HG02970 (cell line): Measurements from ENCODE around the gene ITGA2B.

Experiments used
- ATAC-seq: cut with Tn5 transposase; IDR thresholded peaks from one replicate; pipeline ENCODE4 v1.9.1; 2021; ENCODE audit warnings: mild to moderate bottlenecking, moderate library complexity, moderate number of reproducible peaks; ENCODE audit not compliant: unreplicated experiment, low FRiP score

Gene ITGA2B

DNA sequence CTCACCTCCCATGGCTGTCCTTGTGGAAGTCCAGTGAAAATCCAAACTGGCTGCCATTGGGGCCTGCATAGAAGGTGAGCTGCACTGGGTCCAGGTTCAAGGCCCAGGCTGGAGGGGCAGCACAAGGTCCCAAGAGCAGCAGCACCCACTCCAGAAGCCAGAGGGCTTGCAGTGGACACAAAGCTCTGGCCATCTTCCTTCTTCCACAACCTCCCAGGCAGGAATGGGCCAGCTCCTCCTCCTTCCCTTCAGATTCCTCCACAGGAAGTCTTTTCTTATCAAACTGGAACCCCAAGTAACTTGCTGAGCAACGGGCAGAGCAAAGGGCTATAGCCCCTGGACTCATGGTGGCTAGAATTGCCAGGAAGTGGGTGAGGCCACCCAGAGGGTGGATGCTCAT is at the start of gene ITGA2B:
Gene ITGA2B, minus strand, starts transcription at position 369 of the 400 bp plus-strand sequence. Its CDS starts 176 bp downstream, at position 193.
- no peak for ATAC-seq

DNA sequence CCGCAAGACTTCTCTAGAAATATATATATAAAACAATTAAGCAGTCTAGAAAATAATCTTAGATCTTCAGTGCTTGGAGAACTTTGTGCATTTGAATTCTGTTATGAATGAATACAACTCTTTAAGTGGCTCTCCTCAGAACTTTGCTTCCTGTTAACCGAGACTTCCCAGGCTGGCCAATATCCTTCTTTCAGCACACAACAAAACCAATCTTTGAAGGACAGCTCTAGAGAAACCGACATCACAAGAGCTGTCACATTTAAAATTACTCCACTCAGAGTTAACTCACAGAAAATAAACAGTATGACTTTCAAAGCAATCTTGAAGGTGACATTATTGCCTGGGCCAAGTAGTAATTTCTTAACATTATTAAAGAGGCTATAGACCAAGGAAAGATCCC is 49.7 kb upstream of the ITGA2B start:
- no peak for ATAC-seq

DNA sequence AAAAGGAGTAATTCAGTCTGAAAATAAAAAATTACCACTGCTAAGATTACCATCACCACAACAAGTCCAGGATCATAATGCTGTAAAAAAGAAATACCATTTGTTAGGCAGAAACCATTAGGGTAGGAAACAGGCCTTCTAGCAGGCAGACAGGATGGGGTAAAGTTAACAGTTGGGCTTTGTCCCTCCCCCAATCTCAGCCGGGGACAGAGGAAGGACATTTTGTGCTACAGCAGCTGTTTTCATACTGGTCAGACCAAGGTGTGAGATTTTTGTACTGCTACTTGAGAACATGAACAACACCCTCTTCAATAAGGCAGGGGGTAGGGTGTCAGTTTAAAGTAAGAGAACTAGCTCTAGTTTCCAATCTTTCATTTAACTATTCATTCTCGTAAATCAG is 49.2 kb upstream of the ITGA2B start:
- no peak for ATAC-seq

DNA sequence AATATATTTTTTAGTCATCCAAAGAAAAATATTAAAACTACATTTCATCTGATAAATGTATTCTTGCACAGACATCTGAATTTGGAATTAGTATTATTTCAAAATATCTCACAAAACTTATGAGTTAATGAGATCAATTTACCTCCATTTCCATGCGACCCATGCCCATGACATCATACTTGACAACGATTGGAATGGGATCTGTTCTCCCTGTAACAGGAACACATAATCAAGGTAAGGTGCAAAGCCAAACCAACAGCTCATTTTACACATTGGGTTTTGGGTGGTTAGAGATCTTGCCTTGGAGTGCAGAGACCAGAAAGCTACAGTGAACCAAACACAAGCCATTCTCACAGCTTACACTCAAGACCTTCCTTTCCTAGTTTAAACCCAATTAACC is 46.9 kb upstream of the ITGA2B start:
- ATAC-seq = no peak

DNA sequence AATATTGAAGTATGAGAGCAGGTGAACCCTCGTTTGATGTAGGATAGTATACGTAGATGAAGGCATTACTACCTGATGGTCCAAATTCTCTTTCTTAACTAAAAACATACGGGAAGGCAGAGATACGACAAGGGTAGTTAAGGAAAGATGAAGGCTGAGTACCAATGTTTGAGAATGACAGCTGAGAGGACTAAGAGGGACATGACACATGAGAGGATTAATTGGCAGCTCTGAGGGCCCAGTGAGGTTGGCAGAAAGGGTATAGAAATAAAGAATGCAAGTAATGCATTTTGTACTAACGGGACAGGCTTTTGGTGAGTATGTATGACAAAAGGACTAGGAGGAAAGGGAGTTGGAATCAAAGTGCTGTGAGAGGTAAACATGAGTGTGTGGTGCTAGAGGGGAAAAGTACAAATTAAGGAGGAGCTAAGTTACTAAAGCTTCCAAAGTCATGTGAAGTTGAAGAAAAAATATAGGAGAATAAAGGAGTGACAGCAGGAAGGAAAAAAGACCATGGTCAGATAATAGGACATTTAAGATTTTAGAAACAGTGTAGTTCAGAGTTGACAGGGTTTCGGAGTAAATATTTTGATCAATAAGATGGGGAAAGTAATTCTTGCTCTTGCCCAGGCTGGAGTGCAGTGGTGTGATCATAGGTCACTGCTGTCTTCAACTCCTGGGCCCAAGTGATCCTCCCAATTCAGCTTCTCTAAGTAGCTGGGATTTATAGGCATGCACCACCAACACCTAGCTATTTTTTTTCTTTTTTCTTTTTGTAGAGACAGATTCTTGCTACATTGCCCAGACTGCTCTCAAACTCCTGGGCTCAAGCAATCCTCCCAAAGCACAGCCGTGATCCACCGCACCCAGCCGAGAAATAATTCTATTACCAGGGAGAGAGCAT is 43.1 kb upstream of the ITGA2B start:
- no peak for ATAC-seq

DNA sequence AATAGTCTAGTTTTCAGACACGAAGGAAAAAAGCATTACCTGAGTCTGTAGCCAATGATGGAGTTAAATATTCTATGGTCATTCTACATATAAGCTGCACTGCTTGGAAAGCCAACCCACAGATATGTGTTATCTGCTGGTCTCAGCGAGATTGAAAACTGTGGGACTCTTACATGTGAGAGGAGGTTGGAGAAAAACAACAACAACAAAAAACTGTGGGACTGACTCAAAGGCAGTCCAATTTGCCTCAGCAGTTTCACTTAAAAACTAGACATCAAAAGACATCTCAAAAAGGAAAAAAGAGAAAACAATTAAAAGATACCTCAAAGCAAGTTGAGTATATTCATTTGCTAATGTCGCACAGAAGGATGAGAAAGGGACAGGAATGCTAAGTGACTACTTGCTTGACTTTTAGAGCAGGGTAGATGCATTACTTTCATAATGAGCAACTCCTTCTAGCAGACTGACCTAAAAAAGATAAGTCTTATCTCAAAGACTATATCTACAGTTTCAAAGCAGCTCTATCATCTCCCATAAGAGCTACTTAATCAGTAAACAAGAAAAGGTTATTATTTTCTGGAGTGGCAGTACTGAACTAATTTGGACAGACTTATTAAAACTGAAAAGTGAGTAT is 35.5 kb upstream of the ITGA2B start:
- ATAC-seq = no peak

DNA sequence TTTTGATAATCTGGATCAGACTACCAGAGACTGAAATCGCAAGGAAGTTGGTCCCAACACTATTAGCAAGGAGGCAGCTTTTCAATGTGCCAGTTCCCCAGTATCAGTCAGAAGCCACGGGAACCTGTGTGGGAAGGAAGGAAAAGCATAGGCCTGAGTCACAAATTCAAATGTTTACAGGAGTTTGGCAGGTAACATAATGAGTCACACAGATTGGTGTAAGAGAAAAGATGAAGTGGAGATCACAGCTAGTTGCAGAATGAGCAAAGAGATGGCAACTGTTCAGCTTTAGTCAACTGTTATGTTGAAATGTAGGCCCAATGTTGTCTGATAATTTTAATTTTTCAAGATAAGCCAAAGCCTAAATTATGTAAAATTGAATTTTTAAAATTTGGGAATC is 28.1 kb upstream of the ITGA2B start:
- no peak for ATAC-seq

DNA sequence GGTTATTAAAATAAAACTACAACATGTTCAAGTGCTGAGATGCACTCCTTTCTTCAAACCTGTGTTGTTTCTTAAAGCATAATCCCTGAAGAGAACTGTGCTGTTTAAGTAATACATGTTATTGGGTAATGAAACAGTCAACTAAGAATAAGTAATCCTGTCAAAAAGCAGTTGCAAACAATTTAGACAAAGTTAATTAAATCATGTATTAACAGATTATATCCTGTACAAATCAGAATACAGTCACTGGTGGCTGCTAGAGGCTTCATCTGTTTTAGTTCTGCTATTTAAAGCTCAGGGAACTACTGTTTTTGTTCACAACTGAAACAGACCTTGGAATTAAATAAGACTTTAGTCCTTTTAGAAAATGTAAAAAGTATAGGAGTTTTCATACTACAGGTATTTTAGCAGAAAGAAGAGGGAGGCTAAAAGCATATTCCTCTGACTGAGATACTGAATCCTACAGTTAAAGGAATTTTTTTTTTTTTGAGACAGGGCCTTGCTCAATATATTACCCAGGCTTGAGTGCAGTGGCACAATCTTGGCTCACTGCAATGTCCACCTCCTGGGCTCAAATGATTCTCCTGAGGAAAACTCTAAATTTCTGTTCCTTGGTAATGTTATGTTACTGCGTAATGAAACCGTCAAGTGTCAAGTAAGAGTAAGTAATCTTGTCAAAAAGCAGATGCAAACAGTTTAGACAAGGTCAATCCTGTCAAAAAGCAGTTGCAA is 27.3 kb upstream of the ITGA2B start:
- no peak for ATAC-seq

DNA sequence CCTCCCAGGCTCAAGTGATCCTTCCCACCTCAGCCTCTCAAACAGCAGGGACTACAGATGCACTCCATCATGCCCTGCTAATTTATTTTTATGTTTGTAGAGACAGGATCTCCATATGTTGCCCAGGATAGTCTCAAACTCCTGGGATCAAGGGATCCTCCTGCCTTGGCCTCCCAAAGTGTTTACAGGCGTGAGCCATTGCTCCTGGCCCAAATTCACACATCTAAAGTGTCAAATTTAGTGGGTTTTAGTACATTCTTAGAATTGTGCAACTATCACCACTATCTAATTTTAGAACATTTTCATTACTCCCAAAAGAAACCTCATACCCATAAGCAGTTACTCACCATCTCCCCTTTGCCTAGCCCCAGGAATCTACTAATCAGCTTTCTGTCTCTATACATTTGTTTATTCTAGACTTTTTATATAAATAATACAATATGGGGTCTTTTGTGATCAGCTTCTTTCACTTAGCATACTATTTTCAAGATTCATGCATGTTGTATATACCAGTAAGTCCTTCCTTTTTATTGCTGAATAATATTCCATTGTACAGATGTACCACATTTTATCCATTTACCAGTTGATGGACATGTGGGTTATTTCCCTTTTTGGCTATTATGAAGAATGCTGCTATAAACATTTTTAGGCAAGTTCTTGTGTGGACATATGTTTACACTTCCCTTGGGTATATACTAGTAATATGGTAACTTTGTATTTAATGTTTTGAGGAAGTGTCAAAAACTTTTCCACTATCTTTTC is 25.1 kb upstream of the ITGA2B start:
- no peak for ATAC-seq

DNA sequence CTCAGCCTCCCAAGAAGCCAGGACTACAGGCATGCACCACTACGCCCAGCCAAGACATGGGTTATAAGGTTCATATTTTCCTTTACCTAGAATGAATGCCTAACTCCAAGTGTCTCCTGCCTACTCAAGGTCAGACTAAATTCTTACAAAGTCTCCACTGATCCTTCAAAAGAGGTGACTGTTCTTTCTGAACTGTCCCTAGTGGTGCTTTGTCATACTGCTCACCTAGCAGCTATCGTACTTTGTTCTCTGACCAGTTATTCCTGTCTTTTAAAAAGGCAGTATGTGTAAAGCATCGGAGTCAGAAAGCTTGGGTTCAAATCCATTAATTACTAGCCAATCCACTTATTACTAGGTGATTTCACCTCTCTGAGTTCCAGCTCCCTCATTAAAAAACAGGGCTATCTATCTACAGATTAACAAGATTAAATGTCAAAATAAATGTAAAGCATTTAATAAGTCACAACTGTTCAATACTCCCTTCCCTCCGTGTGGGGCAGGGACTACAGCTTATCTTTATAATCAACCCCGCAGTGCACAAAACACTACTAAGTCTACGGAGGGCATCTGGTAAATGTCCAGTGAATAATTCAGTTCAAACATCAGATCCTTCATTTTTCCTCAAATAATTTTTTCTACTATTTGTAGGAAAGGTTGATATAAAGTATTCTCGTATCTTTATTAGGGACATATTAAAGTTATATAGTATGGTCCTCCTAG is 20.0 kb upstream of the ITGA2B start:
- ATAC-seq = no peak

DNA sequence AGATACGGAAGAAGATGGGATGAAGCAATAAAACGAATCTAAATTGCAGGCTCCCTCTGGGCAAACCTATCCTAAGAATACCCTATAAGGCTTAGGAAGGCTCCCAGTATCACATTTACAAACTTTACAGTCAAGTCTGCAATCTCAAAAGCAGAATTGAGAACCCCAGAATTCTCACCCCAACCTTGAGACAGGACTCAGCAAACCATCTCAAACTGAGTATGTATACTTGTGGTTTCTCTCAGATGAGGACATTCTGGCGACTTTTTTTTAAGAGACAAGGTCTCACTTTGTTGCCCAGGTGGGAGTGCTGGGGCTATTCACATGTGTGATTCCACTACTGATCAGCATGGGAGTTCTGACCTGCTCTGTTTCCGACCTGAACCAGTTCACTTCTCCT is 19.3 kb upstream of the ITGA2B start:
- ATAC-seq = no peak

DNA sequence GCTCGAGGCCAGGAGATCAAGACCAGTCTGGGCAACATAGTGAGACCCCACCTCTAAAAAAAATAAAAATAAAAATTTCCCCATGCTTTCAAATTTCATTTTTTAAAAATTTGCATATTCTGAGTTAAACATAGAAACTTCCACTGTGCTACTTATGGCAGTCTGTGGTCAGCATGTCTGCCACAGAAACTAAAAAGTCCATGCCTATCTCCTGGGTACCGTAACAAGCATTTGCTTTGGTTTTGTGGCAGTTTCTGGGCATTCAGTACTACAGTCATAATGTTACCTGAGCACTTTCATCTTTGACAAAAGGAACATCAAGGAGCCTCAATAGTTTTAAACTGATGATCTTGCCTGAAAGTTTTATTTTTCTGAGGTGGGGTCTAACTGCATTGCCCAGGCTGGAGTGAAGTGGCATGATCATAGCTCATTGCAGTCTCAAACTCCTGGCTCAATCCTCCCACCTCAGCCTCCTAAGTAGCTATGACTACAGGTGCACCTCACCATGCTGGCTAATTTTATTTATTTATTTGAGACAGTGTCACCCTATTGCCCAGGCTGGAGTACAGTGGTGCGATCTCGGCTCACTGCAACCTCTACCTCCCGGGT is 13.2 kb upstream of the ITGA2B start:
- ATAC-seq = no peak

DNA sequence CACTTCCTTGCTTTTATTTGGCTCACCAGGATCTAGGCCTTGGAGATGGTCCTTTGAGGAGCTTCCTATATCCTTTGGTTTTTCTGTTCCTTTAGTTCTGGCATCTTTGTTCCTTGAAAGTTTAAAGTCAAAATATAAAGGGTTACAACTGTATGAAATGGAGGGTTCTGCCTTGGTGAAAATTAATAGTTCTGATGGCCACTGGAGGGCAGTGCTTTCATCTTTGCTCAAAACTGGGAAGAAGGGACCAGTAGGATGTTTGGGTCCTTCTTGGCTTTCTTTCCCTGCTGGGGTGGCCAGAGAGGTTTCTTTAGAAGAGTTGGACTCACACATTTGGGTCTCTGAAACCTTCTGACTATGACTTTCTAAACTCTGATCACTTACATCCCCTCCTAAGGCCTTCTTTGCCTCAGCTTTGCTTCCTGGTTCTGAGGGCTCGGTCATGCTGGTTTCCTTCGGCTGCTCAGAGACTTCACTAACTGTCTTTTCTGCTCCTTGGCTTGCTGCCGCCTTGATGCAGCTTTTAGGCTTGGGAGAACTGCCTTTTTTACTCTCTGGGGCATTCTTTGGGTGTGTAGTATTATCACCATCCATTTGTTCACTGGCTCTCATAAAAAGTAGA is 10.9 kb upstream of the ITGA2B start:
- ATAC-seq = no peak

DNA sequence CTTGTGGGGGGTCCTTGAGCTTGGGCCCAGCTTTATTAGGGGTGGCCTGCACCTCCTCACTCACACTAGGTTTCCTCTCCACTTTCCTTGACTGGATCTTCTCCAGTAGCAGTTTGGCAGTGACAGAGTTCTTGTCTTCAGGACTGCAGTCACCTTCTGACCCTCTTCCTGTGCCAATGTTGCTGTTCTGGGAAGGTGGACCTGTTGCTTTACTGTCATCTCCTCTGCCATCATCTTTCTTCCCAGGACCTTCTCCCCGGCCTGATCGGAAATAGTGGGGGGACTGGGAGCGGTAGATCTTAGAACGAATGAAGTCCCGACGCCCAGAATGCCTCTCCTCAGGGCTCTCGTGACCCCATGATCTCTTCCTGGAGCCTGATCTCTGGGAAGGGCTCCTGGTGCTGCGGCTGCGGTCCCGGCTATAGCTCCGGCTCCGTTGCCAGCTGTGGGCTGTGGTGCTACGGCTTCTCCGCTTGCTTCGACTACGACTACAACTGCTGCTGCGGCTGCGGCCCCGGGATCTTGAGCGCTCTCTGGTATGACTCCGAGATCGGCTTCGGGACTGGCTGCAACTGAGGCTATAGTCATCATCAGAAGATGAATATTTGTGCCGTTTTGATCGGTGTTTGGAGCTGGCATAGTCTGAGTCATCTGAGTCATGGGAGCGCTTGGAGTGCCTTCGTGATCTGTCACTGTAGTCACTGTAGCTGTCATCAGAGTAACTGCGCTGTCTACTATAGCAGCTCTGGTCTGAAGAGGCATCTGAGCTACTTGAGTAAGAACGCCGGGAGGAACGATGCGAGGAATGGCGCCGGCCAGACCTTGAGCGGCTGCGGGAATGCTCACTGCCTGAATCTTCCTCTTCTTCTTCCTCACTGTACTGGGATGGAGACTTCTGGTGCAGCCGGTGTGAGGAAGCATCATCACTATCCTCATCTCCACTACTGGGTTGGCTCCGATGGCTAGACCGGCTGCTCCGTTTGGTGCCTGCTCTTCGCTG is 9.5 kb upstream of the ITGA2B start:
- no peak for ATAC-seq

DNA sequence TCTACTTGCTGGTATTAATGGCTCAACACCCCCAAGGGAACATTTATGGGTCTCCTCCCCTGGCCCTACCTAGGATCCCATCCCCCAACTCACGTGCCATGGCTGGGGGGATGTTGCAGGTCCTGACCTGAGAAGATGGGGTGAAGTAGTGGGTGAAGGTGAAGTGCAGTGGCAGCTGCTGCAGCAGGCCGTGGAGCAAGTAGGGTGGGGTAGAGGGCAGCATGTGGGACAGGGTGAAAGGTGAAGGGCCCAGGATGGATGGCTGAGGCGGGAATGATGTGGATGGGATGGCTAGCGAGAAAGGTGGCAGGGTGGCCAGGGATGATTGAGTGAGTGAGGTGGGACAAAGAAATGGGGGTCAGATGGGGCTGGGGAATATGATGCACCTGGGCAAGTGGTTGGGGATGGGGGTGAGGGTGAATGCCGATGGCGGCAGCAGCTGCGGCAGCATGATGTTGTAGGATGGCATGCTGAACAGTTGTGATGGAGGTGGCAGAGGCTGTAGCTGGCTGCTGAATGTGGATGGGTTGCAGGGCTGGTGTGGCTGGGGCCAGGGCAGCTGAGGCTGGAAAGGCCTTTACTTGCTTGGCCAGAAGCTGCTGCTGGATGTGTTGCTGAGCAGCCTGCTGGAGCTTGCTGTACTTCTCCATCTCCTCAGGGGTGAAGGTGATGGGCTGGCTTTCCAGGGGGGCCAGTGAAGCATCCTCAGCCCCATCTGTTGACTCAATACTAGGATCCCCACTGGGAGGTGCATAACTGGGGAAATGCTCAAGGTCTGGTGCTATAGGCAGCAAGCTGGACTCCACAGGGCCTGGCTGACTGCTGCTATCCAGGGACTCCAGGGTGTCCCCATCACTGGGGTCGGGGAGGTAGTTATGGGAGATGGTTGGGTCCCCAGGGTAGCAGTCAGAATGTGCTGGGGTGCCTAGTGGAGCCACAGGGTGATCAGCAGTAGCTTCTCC is 8.3 kb upstream of the ITGA2B start:
- no peak for ATAC-seq

DNA sequence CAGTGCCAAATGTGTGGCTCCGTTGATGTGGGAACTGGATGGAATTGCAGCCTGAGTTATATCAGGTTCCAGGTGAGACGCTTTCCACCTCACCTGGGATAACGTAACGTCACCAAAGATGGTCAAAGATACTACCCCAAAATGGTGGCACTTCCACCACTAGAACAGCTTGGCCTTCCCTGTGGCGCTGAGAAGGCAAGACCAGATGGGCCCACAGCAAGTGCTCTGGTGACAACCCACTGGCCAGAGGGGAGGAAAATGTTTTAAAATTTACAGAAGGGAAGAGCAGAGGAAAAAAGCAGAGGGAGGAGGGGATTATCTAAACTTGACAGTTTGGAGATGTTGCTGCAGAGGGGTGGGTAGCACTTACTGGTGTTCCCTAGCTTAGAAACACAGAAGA is 7.5 kb upstream of the ITGA2B start:
- ATAC-seq = no peak

DNA sequence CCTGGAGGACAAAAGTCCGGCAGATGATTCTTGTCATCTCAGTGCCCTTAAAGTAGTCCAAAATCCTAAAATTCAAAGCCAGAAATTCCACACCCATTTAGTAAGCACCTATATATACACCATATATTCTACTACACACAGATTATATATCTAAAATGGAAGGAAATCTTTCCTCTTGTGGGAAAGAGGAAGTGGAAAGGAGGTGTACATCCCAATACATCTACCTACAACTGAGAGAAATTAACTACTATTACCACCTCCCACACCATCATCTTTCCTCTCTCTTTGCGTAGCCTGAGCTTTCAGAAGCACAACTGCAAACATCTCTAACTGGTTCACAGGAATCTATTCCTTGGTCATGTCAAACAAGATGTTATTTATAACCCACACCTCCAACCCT is 5.4 kb upstream of the ITGA2B start:
- no peak for ATAC-seq
